Endothelial cell of hepatic sinusoid (primary cell): ENCODE data around the gene ANKRD6.

ENCODE experiments used
- in situ Hi-C: cut with HindIII; loops from 2 replicates; pipeline ENCODE4 v1.10.0; 2017; ENCODE audit warnings: low sequenced_read_pairs

ANKRD6 gene

DNA sequence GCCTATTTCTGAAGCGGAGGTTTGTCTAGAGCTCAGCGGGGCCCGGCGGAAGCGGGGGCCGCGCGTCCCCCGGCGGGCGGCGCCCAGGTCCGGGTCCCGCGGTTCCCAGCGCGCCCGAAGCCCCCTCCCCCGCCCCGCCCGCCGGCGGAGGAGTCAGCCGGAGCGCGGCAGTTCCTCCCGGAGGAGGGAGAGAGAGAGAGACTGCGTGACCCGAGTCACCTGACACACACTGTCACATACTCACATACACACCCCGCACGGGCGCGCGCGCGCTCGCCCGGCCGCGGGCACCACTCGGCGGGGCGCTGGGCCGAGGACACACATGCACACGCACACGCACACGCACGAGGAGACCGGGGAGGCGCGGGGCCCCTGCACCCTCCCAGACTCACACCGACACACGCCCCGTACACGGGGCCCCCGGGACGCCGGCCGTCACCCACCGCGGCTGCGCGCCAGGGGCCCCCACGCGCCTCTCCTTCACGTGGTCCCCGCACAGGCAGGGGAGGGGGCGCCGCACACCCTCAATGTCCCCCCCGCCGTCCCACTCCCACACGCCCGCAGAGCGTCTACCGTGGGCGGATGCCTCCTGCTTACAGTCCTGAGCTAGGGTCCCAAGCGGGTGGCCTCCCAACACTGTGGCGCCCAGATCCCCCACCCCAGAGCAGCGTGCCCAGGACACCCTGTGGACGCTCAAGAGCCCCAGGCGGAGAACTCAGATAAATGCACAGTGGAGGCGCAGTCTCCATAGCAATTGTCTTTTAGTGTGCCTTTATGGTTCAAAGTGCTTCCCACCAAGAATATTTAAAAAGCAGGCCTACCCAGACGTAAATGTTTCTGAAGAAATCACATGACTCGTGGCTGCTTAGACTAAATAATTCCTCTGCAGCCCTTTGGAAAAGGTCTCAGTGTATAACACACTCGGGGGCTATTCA lies 20.6 kb upstream of the ANKRD6 start, which contains the start of gene RRAGD:
TSS of gene RRAGD (minus strand) at position 203 of the 935 bp plus-strand sequence. CDS start 280 bp downstream, outside the sequence.
- in situ Hi-C loops: loop anchor here (5.0 kb wide), 1 partner anchor 40 kb away; no protein-coding TSS in a partner anchor

DNA sequence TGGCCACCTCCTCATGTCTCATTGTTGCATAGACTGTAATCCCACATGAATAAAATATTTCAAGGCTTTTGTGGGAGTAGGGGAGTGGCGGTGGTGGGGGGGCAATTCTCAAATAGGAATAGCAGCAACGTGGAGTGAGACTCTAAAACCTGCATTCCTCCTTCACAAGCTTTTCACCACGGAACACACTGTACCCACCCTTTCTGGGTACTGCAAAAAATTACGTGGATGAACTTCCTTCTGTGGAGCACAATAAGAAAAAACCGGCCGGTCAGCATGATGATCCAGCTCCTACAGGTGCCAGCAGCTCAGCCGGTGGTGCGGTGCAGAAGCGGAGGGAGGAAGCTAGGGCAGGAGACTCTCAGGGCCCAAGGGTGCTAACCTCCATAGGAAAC lies 19.9 kb upstream of the ANKRD6 start:
- in situ Hi-C loops: loop anchor here (5.0 kb wide), 1 partner anchor 41 kb away; no protein-coding TSS in a partner anchor

DNA sequence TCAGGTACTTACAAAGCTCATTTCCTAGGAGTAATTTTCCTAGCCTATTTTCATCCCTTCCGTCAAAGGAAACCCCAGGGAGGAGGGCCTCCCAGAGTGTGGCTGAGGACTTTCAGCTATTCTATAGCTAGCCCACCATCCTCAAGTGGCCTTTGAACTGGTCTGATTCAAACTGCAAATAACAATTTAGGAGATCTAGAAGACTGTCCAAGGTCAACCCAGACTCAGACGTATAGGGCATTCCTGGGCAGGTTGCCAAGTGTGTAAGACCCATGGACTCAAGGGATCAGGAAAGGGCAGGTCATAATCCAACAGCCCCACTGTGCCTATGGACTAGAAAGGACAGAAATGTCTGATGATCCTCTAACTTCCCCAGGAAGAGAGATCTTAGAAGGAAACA lies 18.7 kb upstream of the ANKRD6 start:
- in situ Hi-C loops: loop anchor here (5.0 kb wide), 1 partner anchor 42 kb away; no protein-coding TSS in a partner anchor

DNA sequence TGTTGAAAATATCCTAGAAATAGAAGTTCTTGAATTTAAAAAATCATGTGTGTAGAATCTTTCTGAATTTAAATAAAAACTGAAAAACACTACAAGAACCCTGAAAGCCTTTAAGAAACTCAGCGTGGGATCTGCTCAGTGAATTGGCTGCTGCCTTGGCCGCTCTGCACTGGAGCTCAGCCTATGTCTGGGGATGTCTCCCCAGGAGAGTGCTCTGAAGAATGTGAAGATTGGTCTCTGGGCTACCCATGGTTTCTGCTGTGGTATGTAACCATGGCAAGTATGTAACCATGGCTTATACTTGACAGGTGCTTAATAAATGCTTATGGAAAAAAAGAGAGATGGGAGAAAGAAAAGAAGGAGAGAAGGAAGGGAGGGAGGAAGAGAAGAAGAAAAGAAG lies 17.8 kb upstream of the ANKRD6 start:
- in situ Hi-C loops: no loop called here

DNA sequence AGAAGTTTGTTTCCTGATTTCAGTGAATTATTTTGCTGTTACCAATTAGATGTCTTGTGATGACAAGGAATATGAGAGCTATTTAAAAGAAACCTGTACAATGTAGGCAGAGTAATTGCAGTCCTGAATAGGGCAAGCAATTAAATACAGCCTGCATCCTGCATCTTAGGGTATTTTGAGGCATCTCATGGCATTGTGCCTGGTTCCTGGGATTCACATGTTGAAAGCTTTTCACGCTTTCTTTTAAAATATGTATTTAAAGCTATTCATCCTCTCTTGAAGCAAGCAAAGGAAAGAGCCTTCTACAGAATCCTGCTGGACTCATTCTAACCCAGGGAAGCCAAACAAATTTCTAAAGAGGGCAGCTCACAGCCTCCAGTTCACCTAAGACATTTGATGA lies 16.2 kb upstream of the ANKRD6 start:
- in situ Hi-C loops: no loop called here

DNA sequence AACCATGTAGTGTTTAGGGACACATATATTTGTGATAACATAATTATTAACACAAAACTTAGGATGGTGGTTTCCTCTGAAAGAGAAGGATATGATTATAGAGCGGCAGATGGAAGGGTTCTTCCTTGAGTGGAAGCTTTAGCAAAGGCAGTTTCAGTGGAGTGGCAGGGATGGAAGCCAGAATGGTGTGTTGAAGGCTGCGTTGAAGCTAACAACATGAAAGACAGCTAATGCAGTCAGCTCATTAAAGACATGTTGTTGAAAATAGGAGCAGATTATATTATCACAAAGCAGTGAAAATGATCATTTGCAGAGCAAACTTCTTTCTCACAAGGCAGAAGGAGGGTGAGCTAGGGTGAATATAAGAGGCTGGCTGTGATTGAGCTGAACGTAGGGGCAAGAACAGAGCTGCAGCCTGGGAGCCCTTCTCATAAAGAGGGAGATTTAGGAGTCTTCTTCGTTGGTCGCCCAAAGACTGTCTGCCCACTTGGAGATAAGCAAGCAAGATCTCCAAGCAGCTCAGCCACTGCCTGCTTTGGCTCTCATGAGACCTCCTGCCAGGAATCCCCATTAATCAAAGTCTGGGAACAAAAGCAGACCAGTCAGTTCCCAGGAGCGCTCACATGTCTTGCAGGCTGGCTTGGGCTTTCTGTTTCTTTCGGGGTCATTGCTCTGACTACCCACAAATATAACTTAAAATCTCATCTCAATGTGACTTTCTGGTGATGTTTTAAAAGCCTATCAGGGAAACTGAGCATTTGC lies 2.6 kb upstream of the ANKRD6 start:
- in situ Hi-C loops: loop anchor here (10.0 kb wide), 2 partner anchors 214 to 304 kb away; no protein-coding TSS in a partner anchor

DNA sequence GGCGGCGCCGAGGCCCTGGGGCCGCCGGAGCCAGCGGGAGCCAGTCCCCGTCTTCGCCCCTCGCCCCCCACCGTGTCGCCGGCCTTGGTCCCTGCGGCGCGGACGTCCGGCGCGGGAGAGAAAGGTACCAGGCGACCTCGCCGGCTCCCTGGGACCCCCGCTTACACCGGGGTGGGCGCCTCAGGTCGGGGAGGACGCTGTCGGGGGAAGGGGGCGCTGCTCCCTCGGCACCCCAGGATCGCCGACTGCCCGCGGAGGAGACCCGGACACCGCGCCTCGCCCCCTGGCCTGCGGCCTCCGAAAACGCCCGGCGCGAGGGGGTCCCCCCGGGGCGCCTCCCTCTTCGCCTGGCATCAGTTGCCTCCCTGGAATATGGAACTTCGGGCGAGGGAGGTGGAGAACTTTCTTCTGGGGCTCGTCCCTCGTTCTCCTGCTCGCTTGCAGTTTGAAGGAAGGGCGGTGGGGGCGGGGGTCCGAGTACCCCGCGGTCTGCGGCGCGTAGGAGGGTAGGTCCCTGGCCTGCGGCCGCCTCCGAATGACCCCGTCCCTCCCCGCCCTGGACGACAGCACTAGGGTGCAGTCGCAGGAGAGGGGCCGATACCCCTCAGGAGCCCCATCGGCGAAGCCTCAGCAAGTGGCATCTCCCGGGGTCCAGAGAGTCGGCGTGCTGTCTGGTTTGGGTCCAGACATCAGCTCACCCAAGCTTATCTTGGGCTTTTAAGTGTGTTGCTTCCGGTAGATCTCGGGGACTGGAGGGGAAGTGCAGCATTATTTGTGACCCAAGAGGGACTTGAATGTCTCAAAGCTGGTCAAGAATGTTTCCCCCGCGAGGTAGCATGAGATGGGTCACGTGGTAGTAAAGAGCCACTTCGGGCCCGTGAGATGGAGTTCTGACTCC lies 549 bp downstream of the ANKRD6 start:
- in situ Hi-C loops: loop anchor here (10.0 kb wide), 2 partner anchors 211 to 301 kb away; no protein-coding TSS in a partner anchor

DNA sequence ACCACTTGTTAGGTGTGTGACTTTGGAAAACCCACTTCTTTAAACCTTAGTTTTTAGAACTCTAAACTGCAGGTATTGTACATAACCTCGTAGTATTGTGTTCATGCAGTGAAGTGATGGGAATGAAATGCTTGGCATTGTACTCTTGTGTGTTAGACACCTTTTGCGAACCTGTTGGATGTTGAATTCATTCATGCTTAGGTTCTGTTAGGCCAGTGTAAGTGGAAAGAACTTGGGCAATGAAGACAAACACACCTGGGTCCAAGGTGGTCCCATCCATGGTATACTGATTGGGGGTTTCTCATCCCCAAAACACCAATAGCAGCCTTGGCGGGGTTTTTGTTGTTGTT lies 1.2 kb downstream of the ANKRD6 start:
- in situ Hi-C loops: loop anchor here (10.0 kb wide), 2 partner anchors 211 to 301 kb away; no protein-coding TSS in a partner anchor

DNA sequence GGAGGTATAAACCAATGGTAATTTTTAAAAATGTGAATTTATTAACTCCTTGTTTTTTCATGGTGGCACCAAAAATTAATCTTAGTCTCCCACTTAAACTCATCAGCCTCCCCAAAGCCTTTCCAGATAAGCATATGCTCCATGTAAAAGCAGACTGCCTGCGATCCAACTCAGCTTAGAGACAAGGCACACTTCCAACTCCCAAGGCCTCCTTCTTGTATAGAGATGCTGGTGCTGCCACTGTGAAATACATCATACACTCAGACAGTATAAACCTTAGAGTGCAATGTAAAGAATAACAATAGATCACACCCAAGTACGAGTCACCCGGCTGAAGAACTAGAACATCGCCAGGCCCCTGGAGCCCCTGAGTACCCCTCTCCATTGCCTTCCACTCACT lies 2.0 kb downstream of the ANKRD6 start:
- in situ Hi-C loops: loop anchor here (10.0 kb wide), 2 partner anchors 210 to 300 kb away; no protein-coding TSS in a partner anchor

DNA sequence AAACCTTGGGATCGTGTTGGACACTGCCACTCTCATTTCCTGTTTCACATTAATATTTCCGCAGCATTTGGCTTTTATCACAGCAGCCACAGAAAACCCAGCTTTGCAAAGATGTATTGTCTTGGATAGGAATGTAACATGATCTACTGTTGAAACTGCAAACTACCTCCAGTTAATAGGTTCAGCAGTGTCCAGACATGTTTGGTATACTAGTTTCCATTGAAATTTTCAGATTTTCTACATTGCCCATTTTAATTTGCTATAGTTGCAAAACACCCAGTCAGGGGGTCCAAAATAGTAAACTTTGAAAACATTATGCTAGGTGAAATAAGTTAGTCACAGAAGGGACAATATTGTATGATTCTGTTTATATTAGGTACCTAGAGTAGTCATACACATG lies 3.3 kb downstream of the ANKRD6 start:
- in situ Hi-C loops: loop anchor here (10.0 kb wide), 2 partner anchors 209 to 299 kb away; no protein-coding TSS in a partner anchor

DNA sequence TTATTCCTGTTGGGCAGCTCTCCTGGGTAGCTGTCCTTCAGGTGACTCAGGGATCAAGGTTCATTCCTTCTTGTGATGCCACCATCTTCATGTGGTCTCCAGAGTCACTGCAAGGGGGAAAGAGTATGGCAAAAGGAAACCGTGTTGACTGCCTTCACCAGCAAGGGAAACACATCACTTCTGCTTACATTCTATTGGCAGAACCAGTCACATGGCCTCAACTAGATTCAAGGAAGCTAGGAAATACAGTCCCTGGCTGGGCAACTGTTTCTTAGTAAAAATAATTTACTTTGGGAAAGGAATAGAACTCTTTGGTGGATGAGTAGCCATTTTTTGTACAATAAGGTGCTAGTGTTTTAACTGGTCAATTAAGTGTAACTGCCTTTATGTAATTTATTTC lies 5.3 kb downstream of the ANKRD6 start:
- in situ Hi-C loops: loop anchor here (10.0 kb wide), 2 partner anchors 207 to 297 kb away; no protein-coding TSS in a partner anchor

DNA sequence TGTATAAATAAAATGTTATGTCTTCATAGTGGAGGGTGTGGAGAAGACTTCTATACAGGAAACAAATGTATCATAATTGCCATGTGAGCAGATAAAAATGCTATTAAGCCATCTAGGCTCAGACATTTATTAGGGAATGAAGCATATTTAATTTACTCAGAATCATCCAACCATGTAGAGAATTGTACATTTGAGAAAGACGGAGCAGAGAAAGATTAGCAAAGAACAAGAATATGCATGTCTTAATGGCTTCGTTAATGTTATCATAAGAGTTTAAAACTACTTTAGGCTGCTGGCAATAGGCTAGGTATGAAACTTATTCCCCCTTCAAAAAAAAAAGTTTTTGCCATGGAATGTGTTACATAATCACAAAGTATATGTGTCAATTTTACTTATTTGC lies 6.1 kb downstream of the ANKRD6 start:
- in situ Hi-C loops: loop anchor here (10.0 kb wide), 2 partner anchors 206 to 296 kb away; no protein-coding TSS in a partner anchor

DNA sequence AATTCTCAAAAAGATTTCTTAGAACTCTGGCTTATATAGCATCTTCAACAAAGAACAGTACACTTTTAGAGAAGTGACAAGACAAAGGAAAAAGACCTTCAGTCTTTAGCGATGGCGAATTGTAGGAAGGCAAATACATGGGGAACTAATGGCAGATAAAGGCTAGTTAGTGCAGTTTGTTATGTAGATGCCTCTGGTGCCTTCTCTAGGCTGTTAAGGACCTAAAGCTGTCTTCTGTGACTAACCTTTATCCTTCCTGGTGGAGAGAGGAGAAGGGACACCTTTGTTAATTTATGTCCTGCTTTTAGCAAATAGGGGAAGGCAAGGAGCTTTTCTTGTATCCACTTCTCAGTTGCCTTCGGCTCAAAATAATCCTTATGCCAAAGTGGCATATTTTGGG lies 7.2 kb downstream of the ANKRD6 start:
- in situ Hi-C loops: no loop called here

DNA sequence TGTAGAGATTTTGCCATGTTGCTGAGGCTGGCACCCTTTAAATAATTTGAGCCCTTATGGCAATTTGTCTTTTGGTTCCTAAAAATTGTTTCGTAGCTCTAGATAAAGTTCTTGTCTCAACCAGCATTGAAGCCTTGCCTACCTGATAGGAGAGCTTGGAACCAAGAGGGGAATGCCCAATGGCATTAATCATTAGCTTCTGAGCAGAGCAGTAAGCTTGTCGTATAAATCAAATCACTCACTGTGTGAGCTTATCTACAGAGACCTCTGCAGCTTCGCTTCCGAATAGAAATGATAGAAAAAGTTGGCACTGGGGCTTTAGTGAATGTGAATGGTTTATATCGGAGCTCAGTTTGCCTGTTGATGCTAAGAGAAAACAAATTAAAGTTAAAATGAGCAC lies 10.7 kb downstream of the ANKRD6 start:
- in situ Hi-C loops: no loop called here

DNA sequence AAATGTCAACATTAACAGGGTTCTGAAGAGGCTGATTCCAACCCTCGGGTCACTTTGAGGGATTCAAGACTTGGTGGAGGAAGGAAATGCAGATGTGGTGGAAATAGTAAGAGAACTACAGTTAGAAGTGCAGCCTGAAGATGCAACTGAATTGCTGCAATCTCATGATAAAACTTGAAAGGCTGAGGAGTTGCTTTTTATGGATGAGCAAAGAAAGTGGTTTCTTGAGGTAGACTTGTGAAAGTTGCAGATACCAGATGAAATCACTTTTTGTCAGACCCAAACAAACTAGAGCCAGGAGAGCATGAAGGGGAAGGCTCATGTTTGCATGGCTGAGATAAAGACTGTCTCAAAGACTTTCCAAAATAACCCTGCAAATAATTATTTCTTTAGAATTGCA lies 16.2 kb downstream of the ANKRD6 start:
- in situ Hi-C loops: no loop called here

DNA sequence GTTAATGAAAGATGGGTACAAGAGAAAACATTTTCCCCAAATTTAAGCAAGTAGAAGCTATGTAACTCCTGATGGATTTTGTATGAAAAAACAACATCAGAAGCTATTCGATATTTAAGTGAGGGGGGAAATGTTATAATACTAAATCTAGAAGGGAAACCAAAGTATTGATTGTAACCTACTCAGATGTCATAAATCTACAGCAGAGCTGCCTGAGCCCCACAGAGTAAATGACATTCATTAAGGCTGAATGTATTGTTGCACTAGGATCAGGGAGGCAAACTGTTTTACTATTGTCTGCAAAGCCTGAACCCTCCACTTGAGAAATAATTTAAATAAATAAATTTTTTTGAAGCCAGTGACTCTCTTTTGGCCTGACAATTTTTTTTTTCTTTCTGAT lies 19.3 kb downstream of the ANKRD6 start:
- in situ Hi-C loops: no loop called here

DNA sequence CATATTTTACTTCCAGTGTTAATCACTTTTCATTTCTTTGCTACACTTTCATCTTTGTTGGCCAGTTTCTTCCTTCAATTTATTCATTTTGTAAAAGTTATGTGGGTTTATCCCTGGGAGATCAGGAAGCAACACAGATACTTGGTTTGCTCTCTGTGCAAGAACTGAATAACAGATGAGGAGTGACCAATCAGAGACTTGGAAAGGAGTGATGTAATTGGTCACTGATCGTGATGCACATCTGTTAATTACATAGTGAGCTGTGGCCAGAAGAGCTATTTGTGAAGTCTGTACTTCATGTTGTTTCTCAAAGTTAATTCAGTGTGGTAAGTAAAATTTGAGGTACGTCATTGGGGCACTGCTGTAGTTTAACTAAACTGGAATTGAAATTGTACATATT lies 21.3 kb downstream of the ANKRD6 start:
- in situ Hi-C loops: no loop called here

DNA sequence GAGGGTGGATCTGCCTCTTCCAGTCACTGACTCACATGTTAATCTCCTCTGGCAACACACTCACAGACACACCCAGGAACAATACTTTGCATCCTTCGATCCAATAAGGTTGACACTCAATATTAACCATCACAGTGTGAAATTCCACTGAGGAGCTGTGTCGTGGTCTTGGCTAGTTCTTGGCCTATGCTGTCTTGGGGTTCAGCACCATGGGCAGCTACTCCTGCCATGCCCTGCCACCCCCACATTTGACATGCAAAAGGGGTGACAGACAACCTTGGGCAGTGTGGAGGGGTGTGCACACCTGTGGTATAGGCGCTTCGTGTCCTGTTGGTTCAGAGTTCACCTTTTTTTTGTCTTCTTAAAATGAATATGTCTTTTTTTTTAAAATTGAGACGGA lies 25.8 kb downstream of the ANKRD6 start:
- in situ Hi-C loops: no loop called here

DNA sequence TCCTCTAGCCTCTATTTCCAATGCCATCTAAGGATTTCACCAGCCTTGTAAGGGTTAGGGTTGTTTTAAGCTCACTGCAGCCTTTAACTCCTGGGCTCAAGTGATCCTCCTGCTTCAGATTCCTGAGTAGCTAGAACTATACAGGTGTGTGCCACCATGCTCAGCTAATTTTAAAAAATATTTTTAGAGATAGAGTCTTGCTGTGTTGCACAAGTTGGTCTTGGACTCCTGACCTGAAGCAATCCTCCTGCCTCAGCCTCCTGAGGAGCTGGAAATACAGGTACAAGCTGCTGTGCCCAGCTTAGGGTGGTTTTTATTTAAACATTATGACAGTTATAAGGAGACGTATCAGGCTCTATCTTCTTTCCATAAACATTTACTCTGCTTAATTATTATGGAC lies 26.5 kb downstream of the ANKRD6 start:
- in situ Hi-C loops: no loop called here

DNA sequence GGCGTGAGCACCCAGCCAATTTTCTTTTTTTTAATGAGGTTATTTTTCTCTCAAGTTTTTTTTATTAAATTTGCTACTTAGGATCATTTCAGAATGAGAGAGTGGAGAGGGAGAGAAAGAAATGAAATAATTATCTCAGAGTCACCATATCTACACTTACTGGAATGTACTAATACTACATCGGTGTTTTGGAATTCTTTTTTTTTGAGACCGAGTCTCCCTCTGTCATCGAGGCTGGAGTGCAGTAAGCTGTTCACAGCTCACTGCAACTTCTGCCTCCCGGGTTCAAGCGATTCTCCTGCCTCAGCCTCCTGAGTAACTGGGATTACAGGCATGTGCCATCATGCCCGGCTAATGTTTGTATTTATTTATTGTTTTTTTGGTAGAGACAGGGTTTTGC lies 27.8 kb downstream of the ANKRD6 start:
- in situ Hi-C loops: no loop called here
